Kidney (tissue), 14 donors: Measurements from ENCODE around the gene TMIE. TPM values are rescaled to one million over a fixed set of nuclear protein-coding genes. Genes with fewer than 3 reads are reported as not detected.

Experiments
- DNase-seq, 5 donors: peaks; one replicate each; pipeline ENCODE4 v3.0.0-alpha.2; 2013 to 2020
- FAIRE-seq: peaks from 2 replicates; lab custom pipeline; 2012; peaks lifted over from hg19 to GRCh38; lab: Jason Lieb, UNC
- H3K27ac ChIP-seq, 2 donors: one replicate each; pipeline ENCODE4 v1.7.0; 2013; ENCODE audit warnings: low read depth in 2 of 2, low read length in 2 of 2, inconsistent platforms in 1 of 2
- H3K27me3 ChIP-seq: one replicate; pipeline ENCODE4 v1.7.1; 2013; ENCODE audit warnings: low read length, inconsistent platforms; ENCODE audit not compliant: control insufficient read depth, insufficient read depth
- H3K36me3 ChIP-seq, 3 donors: one replicate each; pipeline versions ENCODE4 v1.7.0 to v1.7.1; 2013; ENCODE audit warnings: low read length in 3 of 3, control low read depth in 1 of 3, inconsistent platforms in 1 of 3; ENCODE audit not compliant: insufficient read depth in 3 of 3, control insufficient read depth in 2 of 3
- H3K4me1 ChIP-seq, 3 donors: one replicate each; pipeline versions ENCODE4 v1.7.0 to v1.7.1; 2013; ENCODE audit warnings: low read length in 3 of 3, inconsistent platforms in 1 of 3, low read depth in 1 of 3; ENCODE audit not compliant: control insufficient read depth in 2 of 3, insufficient read depth in 2 of 3
- H3K4me3 ChIP-seq, 3 donors: one replicate each; pipeline versions ENCODE4 v1.7.0 to v1.8.1; 2013; ENCODE audit warnings: low read length in 3 of 3, control low read depth in 1 of 3, inconsistent platforms in 1 of 3
- H3K9ac ChIP-seq, 3 donors: one replicate each; pipeline versions ENCODE4 v1.7.0 to v1.7.1; 2013; ENCODE audit warnings: low read length in 3 of 3, control low read depth in 1 of 3, inconsistent platforms in 1 of 3
- H3K9me3 ChIP-seq, 3 donors: one replicate each; pipeline versions ENCODE4 v1.7.0 to v1.7.1; 2013; ENCODE audit warnings: low read length in 3 of 3, control low read depth in 1 of 3, inconsistent platforms in 1 of 3; ENCODE audit not compliant: control insufficient read depth in 2 of 3, insufficient read depth in 1 of 3
- intact Hi-C: fragments of 100-400 bp; cut with DNase I; formaldehyde crosslinking; loops from one replicate; pipeline ENCODE4 v1.11.1; 2022
- polyA plus RNA-seq: library from polyadenylated mRNA; stranded (reverse); fragments of 350-450 nt; fragmentation: Illumina TruSeq; extraction: RNeasy Lipid Tissue Mini Kit (QIAGEN cat#74804); gene quantifications from one replicate; pipeline ENCODE4 v1.2.3, GENCODE V29; 2014; ENCODE audit warnings: low read depth, low replicate concordance; ENCODE audit not compliant: insufficient read depth
- total RNA-seq: library from RNA; stranded (reverse); fragmentation: NEBNext Ultra II Directional; extraction: Animal tissue kit (Norgen Biotek cat#: 25700); gene quantifications from one replicate; pipeline ENCODE4 v1.2.1, GENCODE V29; 2021
- TF ChIP-seq, protein P1 (sequence below): IDR thresholded peaks from 3 replicates; pipeline ENCODE4 v1.5.1; 2012; ENCODE audit warnings: mild to moderate bottlenecking, moderate library complexity, borderline replicate concordance; ENCODE audit not compliant: insufficient read depth; ENCODE audit errors: extremely low read depth
- donor health status: control.
- donor health status: control.
- donor health status: control.
- donor health status: control.
- donor health status: control.
- donor health status: DM: yes; HTN: yes; CAD: no.
- donor health status: Normal renal cell carcinoma (clear cell type).

TMIE gene
- total and polyA plus RNA-seq, 2 donors from 2014 or later: 0.79 to 1.3 TPM

DNA sequence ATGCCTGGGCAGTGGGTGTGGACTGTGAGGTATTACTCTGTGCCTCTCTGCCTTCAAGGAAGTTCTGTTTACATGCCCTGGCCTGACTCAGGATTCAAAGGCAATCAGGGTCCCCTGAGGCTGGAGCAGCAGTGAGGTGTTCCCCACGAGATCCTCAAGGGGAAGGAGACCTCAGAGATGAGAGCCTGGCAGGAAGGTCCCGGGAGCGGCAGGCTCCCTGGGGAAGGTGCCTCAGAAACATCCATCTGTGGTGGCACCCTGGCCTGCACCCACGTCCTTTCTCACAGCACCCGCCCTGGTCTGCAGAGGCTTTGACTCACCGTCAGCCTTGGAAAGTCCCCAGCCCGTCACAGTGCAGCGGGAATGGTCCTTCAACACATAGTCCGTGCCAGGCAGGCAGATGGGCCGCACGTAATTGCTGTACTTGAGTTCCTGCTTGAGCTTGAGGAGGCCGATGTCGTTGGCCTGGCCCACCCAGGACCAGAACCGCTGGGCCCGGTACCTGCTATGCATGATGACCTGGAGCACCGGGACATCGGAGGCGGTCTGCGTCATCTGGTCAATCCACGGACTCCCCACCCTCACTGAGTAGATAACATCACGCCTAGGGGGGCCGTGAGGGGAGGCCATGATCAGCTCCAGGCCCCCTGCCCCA, 12.8 kb downstream of the TMIE start:
- no peak for FAIRE-seq

DNA sequence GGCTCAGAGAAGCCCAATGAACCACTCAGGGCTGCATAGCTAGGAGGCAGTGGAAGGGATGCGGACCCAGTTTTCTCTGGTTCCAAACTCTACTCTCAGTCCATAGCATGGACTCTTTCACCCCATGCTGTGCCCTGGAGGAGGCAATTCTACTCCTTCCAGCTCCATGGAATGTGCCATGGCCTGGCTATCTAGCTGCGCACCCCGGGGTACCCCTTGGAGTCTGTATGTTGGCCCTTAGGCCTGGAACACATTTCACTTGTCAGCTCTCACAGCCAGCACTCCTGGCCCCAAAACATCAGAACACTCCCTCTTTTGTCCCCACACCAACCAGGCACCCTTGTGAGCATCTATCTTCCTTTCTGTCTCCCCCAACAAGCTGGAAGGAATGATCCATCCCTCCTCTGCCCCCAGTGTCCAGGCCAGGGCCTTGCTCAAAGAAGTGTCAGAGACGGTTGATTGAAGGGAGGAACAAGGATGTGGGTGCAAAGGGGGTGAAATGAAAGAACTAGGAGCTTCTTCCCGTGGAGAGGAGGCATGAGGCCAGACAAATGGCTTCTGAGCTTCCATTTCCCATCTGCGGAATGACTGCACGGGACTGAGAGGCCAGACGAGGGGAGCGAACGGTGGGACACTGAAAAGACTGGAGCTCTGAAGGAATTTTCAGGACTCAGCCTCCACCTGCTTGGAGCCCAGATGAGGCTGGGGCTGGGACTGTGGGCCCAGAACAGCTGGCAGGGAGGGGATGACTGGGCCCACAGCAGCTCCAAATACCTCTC, 13.7 kb downstream of the TMIE start:
- no peak overlapping the region for H3K4me3 ChIP-seq
- H3K27me3 ChIP-seq: no peaks in the 10 kb centered on the region
- no peaks in the 10 kb centered on the region for H3K36me3 ChIP-seq
- FAIRE-seq: no peak
- no peaks in the 10 kb centered on the region for H3K9me3 ChIP-seq
- TF ChIP-seq, protein P1, sequence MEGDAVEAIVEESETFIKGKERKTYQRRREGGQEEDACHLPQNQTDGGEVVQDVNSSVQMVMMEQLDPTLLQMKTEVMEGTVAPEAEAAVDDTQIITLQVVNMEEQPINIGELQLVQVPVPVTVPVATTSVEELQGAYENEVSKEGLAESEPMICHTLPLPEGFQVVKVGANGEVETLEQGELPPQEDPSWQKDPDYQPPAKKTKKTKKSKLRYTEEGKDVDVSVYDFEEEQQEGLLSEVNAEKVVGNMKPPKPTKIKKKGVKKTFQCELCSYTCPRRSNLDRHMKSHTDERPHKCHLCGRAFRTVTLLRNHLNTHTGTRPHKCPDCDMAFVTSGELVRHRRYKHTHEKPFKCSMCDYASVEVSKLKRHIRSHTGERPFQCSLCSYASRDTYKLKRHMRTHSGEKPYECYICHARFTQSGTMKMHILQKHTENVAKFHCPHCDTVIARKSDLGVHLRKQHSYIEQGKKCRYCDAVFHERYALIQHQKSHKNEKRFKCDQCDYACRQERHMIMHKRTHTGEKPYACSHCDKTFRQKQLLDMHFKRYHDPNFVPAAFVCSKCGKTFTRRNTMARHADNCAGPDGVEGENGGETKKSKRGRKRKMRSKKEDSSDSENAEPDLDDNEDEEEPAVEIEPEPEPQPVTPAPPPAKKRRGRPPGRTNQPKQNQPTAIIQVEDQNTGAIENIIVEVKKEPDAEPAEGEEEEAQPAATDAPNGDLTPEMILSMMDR: no peak
- no peak overlapping the region for H3K9ac ChIP-seq
- DNase-seq: no peak
- no peak overlapping the region for H3K27ac ChIP-seq
- H3K4me1 ChIP-seq: no peaks in the 10 kb centered on the region
- intact Hi-C loops: no loop called here

More for the DNA sequence above, 12.8 kb downstream of the TMIE start:
- H3K36me3 ChIP-seq: no peaks in the 10 kb centered on the region
- H3K9me3 ChIP-seq: no peaks in the 10 kb centered on the region
- H3K27ac ChIP-seq: no peak overlapping the region
- H3K27me3 ChIP-seq: no peaks in the 10 kb centered on the region
- H3K9ac ChIP-seq: no peak overlapping the region
- H3K4me3 ChIP-seq: no peak overlapping the region
- peak in 1 of 5 donors; percentile 74 for DNase-seq
- TF ChIP-seq, protein P1: no peak
- no peaks in the 10 kb centered on the region for H3K4me1 ChIP-seq
- intact Hi-C loops: no loop called here

DNA sequence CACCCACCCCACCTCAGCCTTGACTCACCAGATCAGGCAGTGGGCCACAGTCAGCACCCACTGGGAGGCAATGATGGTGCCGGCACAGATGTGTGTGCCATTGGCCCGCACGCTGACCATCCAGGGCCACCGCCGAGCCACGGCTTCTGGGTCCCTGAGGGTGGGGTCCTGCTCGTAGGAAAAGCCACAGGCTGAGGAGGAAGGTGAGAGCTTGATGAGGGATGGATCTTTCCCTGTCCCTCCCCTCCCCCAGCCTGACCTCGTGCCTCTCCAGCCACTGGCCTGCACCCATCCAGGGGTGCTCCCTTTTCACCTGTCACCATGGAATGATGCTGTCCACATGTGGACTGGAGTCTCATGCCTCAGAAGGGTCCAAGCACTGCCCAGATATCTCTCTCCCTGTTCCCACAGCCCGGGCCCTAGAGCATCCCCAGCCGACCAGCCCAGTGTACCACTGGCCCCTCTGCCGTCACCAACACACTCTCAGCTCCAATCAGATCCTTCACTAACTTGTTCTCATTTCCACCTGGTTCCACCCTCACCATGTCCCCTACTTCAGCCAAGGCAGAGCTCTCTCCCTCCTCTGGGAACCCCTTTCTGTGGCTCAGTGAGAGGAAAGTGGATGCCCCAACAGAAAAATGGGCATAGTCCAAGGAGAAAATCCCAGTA, 14.4 kb downstream of the TMIE start:
- H3K27me3 ChIP-seq: no peaks in the 10 kb centered on the region
- FAIRE-seq: no peak

More for the DNA sequence above, 14.4 kb downstream of the TMIE start:
- intact Hi-C loops: no loop called here
- H3K9me3 ChIP-seq: no peaks in the 10 kb centered on the region
- TF ChIP-seq, protein P1: no peak
- no peaks in the 10 kb centered on the region for H3K36me3 ChIP-seq
- no peak for DNase-seq
- H3K27ac ChIP-seq: no peak overlapping the region
- H3K4me1 ChIP-seq: no peaks in the 10 kb centered on the region
- H3K4me3 ChIP-seq: no peak overlapping the region
- H3K9ac ChIP-seq: no peak overlapping the region
